Caco-2 (cell line): ENCODE measurements around the gene BAHCC1. TPM values are rescaled to one million over a fixed set of nuclear protein-coding genes. Genes with fewer than 3 reads are reported as not detected.

ENCODE experiments used
- BruUV-seq: library from RNA; stranded (reverse); fragments of 400-500 nt; replicated peaks from 2 replicates; lab custom pipeline; 2021; lab: Mats Ljungman, UMichigan
- CTCF ChIA-PET: fragments of 300-600 bp; sonication (Branson Sonifier 250); formaldehyde crosslinking; loops from one replicate; lab custom pipeline; 2022; ENCODE audit warnings: antibody characterized with exemption; lab: Charles Lee
- POLR2A ChIA-PET: fragments of 300-600 bp; sonication (Branson Sonifier 250); formaldehyde crosslinking; loops from one replicate; lab custom pipeline; 2022; ENCODE audit warnings: antibody characterized with exemption; lab: Charles Lee
- DNase-seq, 2 experiments: peaks; one replicate each; pipeline versions ENCODE4 v3.0.0 to v3.0.0-alpha.2; 2020 to 2022
- H3K27me3 ChIP-seq: replicated peaks from 2 replicates; pipeline ENCODE4 v1.6.0; 2011; ENCODE audit warnings: low read length; ENCODE audit not compliant: control insufficient read depth, insufficient read depth
- H3K36me3 ChIP-seq: 2 replicates; pipeline ENCODE4 v1.5.1; 2011; ENCODE audit warnings: low read length; ENCODE audit not compliant: control insufficient read depth, insufficient read depth
- H3K4me1 ChIP-seq: fragments of 250-450 bp; sonication (Bioruptor Pico); 2 replicates; pipeline ENCODE4 v1.5.1; 2020; ENCODE audit warnings: mild to moderate bottlenecking
- H3K4me3 ChIP-seq: 2 replicates; pipeline ENCODE4 v1.5.1; 2011; ENCODE audit warnings: low read depth, mild to moderate bottlenecking, control low read depth, low read length
- H3K9me3 ChIP-seq: fragments of 250-450 bp; sonication (Bioruptor Pico); 2 replicates; pipeline ENCODE4 v1.5.1; 2020; ENCODE audit warnings: mild to moderate bottlenecking, moderate library complexity
- H3K27ac Mint-ChIP-seq: one replicate; pipeline ENCODE4 v1.8.0; 2022; ENCODE audit warnings: mixed read lengths; ENCODE audit not compliant: unreplicated experiment
- H3K27me3 Mint-ChIP-seq: one replicate; pipeline ENCODE4 v1.8.0; 2022; ENCODE audit warnings: mixed read lengths; ENCODE audit not compliant: insufficient read depth, unreplicated experiment
- H3K36me3 Mint-ChIP-seq: one replicate; pipeline ENCODE4 v1.8.0; 2022; ENCODE audit warnings: mild to moderate bottlenecking, mixed read lengths; ENCODE audit not compliant: insufficient read depth, unreplicated experiment
- H3K4me1 Mint-ChIP-seq: one replicate; pipeline ENCODE4 v1.8.0; 2022; ENCODE audit warnings: low read depth, mixed read lengths; ENCODE audit not compliant: unreplicated experiment
- H3K4me3 Mint-ChIP-seq: one replicate; pipeline ENCODE4 v1.8.0; 2022; ENCODE audit warnings: mild to moderate bottlenecking, moderate library complexity, mixed read lengths; ENCODE audit not compliant: unreplicated experiment
- H3K9me3 Mint-ChIP-seq: one replicate; pipeline ENCODE4 v1.8.0; 2022; ENCODE audit warnings: mixed read lengths; ENCODE audit not compliant: unreplicated experiment
- intact Hi-C: fragments of 100-400 bp; cut with micrococcal nuclease; formaldehyde crosslinking; loops from one replicate; pipeline ENCODE4 v1.10.0; 2022; ENCODE audit not compliant: unreplicated experiment
- total RNA-seq: library from RNA; stranded (reverse); gene quantifications from 2 replicates; pipeline ENCODE4 v1.2.3, GENCODE V29; 2022
- TF ChIP-seq, protein P1 (sequence below), 2 experiments: fragments of 200-600 bp in 1 of 2; IDR thresholded peaks; 1 replicate in 1 of 2; 2 replicates in 1 of 2; pipeline versions ENCODE4 v1.5.1 to v1.8.0; 2011 to 2022; ENCODE audit warnings: antibody characterized with exemption in 1 of 2, control low read depth in 1 of 2, inconsistent platforms in 1 of 2, low read depth in 1 of 2, low read length in 1 of 2, mild to moderate bottlenecking in 1 of 2, moderate library complexity in 1 of 2; ENCODE audit not compliant: insufficient read depth in 1 of 2, severe bottlenecking in 1 of 2, unreplicated experiment in 1 of 2

Gene BAHCC1
- total RNA-seq, 1 experiment from 2014 or later, result 10.2 TPM

DNA sequence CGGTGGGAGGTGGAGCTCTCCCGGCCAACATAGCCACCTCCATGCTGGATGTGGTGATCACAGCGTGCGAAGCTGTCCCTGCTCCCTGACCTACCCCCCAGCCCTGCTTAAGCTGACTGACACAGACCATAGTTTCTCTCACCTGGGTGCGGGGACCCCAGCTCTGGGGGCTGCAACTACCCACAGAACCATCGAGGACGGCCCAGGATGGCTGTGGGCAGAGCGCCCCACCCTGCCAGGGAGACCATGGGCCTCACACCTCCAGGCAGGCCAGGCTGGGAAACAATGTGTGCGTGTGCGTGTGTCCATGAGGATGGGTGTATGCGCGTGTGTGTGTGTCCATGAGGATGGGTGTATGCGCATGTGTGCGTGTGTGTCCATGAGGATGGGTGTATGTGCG is 20.4 kb downstream of the BAHCC1 start:
- H3K27ac Mint-ChIP-seq, result no peak overlapping the region
- TF ChIP-seq, protein P1, sequence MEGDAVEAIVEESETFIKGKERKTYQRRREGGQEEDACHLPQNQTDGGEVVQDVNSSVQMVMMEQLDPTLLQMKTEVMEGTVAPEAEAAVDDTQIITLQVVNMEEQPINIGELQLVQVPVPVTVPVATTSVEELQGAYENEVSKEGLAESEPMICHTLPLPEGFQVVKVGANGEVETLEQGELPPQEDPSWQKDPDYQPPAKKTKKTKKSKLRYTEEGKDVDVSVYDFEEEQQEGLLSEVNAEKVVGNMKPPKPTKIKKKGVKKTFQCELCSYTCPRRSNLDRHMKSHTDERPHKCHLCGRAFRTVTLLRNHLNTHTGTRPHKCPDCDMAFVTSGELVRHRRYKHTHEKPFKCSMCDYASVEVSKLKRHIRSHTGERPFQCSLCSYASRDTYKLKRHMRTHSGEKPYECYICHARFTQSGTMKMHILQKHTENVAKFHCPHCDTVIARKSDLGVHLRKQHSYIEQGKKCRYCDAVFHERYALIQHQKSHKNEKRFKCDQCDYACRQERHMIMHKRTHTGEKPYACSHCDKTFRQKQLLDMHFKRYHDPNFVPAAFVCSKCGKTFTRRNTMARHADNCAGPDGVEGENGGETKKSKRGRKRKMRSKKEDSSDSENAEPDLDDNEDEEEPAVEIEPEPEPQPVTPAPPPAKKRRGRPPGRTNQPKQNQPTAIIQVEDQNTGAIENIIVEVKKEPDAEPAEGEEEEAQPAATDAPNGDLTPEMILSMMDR (IDR thresholded peaks at IDR 0.05; ENCODE audit: insufficient read depth in 1 of 2, low read depth in 1 of 2, low read length in 1 of 2, severe bottlenecking in 1 of 2, unreplicated experiment in 1 of 2), result no peak

GRCh38 chr17:81416612-81417011 is 21.4 kb downstream of the BAHCC1 start:
- TF ChIP-seq, protein P1 (IDR thresholded peaks at IDR 0.05; ENCODE audit: insufficient read depth in 1 of 2, low read depth in 1 of 2, low read length in 1 of 2, severe bottlenecking in 1 of 2, unreplicated experiment in 1 of 2), result no peak
- intact Hi-C loops, result no loop called here
- H3K27me3 ChIP-seq, result no peaks in the 10 kb centered on the region
- no peak for DNase-seq
- no peaks in the 10 kb centered on the region for H3K4me1 Mint-ChIP-seq
- H3K4me1 ChIP-seq, result peaks cover 16% of the 10 kb centered on the region
- ChIA-PET POLR2A (no interaction called here), CTCF (no interaction called here)
- no peak overlapping the region for H3K4me3 Mint-ChIP-seq
- H3K4me3 ChIP-seq, result no peak overlapping the region
- no TSS peak for BruUV-seq
- no peaks in the 10 kb centered on the region for H3K36me3 ChIP-seq
- no peaks in the 10 kb centered on the region for H3K9me3 ChIP-seq
- H3K36me3 Mint-ChIP-seq, result peaks cover 4% of the 10 kb centered on the region
- no peaks in the 10 kb centered on the region for H3K9me3 Mint-ChIP-seq
- H3K27ac Mint-ChIP-seq, result no peak overlapping the region
- H3K27me3 Mint-ChIP-seq, result no peaks in the 10 kb centered on the region

More for the DNA sequence above, 20.4 kb downstream of the BAHCC1 start:
- Histone ChIP-seq H3K4me1 (peaks cover 16% of the 10 kb centered on the region), H3K27me3 (no peaks in the 10 kb centered on the region), H3K4me3 (no peak overlapping the region), H3K9me3 (no peaks in the 10 kb centered on the region), H3K36me3 (no peaks in the 10 kb centered on the region)
- no TSS peak for BruUV-seq
- Mint-ChIP-seq H3K36me3 (peaks cover 4% of the 10 kb centered on the region), H3K4me3 (no peak overlapping the region), H3K9me3 (no peaks in the 10 kb centered on the region), H3K4me1 (no peaks in the 10 kb centered on the region), H3K27me3 (no peaks in the 10 kb centered on the region)
- no peak for DNase-seq
- ChIA-PET POLR2A (no interaction called here), CTCF (no interaction called here)
- intact Hi-C loops, result no loop called here

DNA sequence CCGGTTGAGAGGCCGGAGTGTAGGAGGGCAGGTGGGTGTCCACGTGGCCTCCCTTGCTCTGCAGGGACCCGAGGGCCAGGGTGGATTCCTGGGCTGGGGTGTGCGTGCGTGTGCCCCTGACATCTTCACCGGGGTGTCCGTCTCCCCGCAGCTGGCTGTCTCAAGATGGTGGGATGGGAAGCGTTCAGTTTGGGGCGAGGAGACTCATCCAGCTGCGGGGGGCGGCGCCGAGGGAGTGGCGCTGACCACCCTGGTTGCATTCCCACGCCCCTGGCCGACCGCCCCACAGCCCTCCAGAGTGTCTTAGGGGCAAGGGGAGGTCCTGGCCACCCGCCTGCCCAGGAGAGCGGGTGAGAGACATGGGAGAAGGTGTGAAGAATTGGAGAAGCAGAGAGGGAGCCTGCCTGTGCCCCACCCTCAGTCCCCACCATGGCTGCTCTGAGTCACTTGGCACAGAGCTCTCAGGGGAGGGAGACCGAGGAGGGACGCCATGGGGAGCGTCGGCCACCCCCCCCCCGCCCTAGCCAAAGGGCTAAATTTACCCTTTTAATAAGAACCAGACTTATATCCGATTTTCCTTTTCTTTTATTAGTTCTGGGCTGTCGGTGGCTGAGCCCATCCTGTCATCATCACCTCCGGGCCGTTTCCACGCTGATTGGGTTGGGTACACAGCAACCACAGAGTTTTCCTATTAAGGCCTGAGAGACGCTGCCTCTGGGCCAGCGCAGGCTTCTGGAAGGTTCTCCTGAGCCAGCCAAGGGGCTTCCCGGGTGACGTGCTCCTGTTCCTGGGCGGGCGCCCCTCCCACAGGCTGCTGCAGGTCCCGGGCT is 22.0 kb downstream of the BAHCC1 start:
- Mint-ChIP-seq H3K36me3 (peaks cover 4% of the 10 kb centered on the region), H3K27ac (no peak overlapping the region), H3K9me3 (no peaks in the 10 kb centered on the region), H3K27me3 (no peaks in the 10 kb centered on the region), H3K4me1 (no peaks in the 10 kb centered on the region), H3K4me3 (no peak overlapping the region)
- DNase-seq, result no peak
- ChIA-PET POLR2A (no interaction called here), CTCF (no interaction called here)
- H3K4me1 ChIP-seq, result peaks cover 16% of the 10 kb centered on the region
- no peak overlapping the region for H3K4me3 ChIP-seq
- no peaks in the 10 kb centered on the region for H3K9me3 ChIP-seq
- no peaks in the 10 kb centered on the region for H3K36me3 ChIP-seq
- intact Hi-C loops, result no loop called here
- no TSS peak for BruUV-seq
- TF ChIP-seq, protein P1 (IDR thresholded peaks at IDR 0.05; ENCODE audit: insufficient read depth in 1 of 2, low read depth in 1 of 2, low read length in 1 of 2, severe bottlenecking in 1 of 2, unreplicated experiment in 1 of 2), result no peak
- H3K27me3 ChIP-seq, result no peaks in the 10 kb centered on the region
